ENCODE results near the gene LETM1. TPM values are rescaled to one million over a fixed set of nuclear protein-coding genes. Genes with fewer than 3 reads are reported as not detected.
A peak's percentile ranks its signal among the peaks of the same experiment; 100 is the strongest.

LETM1 gene
- total RNA-seq, 2 donors from 2014 or later: 28.2 to 40.3 TPM

DNA sequence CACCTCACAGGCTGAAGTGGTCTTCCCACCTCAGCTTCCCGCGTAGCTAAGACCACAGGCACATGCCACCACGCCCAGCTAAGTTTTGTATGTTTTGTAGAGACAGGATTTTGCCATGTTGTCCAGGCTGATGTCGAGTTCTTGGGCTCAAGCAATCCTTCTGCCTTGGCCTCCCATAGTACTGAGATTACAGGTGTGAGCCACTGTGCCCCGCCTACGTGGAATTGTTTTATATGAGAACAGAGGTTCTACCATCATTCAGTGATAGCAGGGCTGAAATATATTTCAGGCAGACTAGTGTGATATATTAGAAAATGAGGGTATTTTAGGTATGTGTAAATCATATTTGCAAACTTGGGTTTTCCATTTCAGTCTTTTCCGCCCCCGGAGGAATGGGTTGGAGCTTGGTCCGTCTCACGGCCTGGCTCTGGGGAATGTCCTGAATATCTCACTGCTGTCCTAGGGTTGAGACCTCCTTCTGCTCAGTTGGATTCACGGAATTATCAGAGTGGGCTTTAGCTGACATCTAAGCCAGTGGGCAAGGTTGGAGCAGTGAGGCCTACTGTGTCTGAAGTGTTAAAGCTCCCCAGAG lies 35.1 kb upstream of the LETM1 start:
- no peak for DNase-seq
- H3K4me3 Mint-ChIP-seq: no peak overlapping the region
- H3K4me1 Mint-ChIP-seq (ENCODE audit: low read depth): peaks cover 18% of the 10 kb centered on the region
- no peaks in the 10 kb centered on the region for H3K9me3 Mint-ChIP-seq
- no peak overlapping the region for H3K27ac Mint-ChIP-seq
- H3K36me3 Mint-ChIP-seq (ENCODE audit: insufficient read depth in 2 of 2): peaks cover 2 to 10% of the 10 kb centered on the region in 2 donors
- H3K27me3 Mint-ChIP-seq (ENCODE audit: low read depth): no peaks in the 10 kb centered on the region
- ATAC-seq (replicated peaks in 1 of 2): no peak

DNA sequence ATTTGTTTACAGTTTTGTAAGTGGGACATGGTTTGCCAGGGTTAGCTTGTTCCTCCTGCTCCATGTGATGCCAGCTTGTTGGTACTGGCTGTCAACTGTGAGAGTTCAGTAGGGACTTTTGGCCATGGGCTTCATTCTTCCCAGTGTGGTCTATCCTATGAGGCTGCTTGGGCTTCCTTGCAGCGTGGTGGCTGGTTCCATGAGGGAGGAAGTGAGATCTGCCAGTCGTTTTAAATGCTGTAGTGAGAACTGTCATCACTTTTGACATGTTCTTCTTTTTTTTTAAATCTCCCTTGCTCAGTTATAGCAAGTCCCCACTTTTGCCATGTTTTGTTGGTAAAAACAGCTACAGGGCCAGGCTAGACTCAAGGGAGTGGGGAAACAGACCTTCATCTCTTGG lies 31.1 kb upstream of the LETM1 start:
- Mint-ChIP-seq H3K4me3 (no peak overlapping the region), H3K36me3 (ENCODE audit: insufficient read depth in 2 of 2) (peaks cover 0 to 5% of the 10 kb centered on the region in 2 donors), H3K9me3 (no peaks in the 10 kb centered on the region), H3K27me3 (ENCODE audit: low read depth) (no peaks in the 10 kb centered on the region), H3K4me1 (ENCODE audit: low read depth) (peaks cover 36% of the 10 kb centered on the region), H3K27ac (no peak overlapping the region)
- DNase-seq (no peak), ATAC-seq (replicated peaks in 1 of 2) (no peak)

DNA sequence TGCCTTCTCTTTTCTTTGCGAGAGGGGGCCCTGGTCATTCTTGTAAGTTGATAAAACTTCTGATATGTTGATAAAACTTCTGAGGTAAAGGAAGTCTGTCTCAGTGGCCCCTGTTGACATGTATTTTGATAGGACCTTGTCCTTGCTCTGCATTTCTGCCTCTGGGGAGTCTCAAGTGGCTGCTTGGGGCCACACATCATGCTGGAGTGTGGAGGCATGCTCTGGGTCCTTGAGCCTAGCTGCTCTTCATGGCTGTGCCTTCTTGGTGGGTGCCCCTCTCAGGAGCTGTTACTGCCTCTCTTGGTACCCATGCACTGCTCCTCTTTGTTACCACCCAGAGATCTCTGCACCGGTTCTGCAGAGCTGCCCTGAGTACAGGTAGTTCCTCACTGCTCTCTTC lies 29.5 kb upstream of the LETM1 start:
- ATAC-seq (replicated peaks in 1 of 2) (no peak), DNase-seq (no peak)
- no peak overlapping the region for H3K27ac Mint-ChIP-seq
- H3K4me3 Mint-ChIP-seq: no peak overlapping the region
- H3K27me3 Mint-ChIP-seq (ENCODE audit: low read depth): no peaks in the 10 kb centered on the region
- peaks cover 2 to 13% of the 10 kb centered on the region in 2 donors for H3K36me3 Mint-ChIP-seq (ENCODE audit: insufficient read depth in 2 of 2)
- H3K9me3 Mint-ChIP-seq: no peaks in the 10 kb centered on the region
- peaks cover 50% of the 10 kb centered on the region for H3K4me1 Mint-ChIP-seq (ENCODE audit: low read depth)

DNA sequence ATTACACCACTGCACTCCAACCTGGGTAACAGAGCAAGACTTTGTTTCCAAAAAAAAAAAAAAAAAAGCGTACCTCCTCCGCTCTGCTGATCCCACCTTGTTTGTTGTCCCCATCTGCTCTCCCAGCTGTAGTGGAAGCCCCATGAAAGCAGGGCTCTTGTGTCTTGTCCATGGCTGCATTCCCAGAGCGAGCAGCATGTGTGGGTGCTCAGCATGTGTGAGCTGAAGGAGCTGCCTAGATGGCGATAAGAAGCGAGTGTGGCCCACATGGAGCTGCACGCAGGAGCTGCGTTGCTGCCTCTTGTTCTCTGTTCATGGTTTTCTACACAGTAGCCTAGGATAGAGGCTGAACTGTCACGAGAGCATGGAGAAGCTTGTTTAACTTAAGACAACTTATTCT lies 27.6 kb upstream of the LETM1 start:
- Mint-ChIP-seq H3K4me1 (ENCODE audit: low read depth) (peaks cover 53% of the 10 kb centered on the region), H3K4me3 (no peak overlapping the region), H3K9me3 (no peaks in the 10 kb centered on the region), H3K36me3 (ENCODE audit: insufficient read depth in 2 of 2) (peaks cover 2 to 20% of the 10 kb centered on the region in 2 donors), H3K27ac (no peak overlapping the region), H3K27me3 (ENCODE audit: low read depth) (no peaks in the 10 kb centered on the region)
- DNase-seq (no peak), ATAC-seq (replicated peaks in 1 of 2) (no peak)

- Mint-ChIP-seq H3K9me3 (no peaks in the 10 kb centered on the region), H3K36me3 (ENCODE audit: insufficient read depth in 2 of 2) (peaks cover 2 to 23% of the 10 kb centered on the region in 2 donors), H3K4me1 (ENCODE audit: low read depth) (peaks cover 57% of the 10 kb centered on the region), H3K27ac (no peak overlapping the region), H3K27me3 (ENCODE audit: low read depth) (no peaks in the 10 kb centered on the region), H3K4me3 (no peak overlapping the region)
- no peak for ATAC-seq (replicated peaks in 1 of 2)
- no peak for DNase-seq
Measured at GRCh38 chr4:1882850-1883271, 26.9 kb upstream of the LETM1 start.

DNA sequence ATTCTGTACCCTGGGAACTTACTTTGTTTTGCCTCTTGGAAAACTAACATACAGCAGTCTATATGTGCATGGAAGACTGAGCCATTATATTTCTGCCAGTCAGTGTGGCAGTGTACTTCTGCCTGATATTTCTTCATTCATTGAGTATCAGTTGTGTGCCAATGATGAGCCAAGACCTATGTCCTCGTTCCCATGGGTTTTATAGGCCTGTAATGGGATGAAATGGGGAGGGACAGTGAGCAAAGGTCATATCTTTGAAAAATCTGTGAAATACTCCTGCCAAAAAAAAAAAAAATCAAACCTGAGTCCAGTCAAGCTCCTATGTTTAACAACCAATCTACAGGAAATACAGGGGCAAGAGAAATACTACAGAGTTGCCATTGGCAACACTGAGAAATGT lies 24.4 kb upstream of the LETM1 start:
- Mint-ChIP-seq H3K9me3 (no peaks in the 10 kb centered on the region), H3K27me3 (ENCODE audit: low read depth) (no peaks in the 10 kb centered on the region), H3K4me3 (no peak overlapping the region), H3K27ac (peak overlapping the region; percentile 6), H3K4me1 (ENCODE audit: low read depth) (peaks cover 69% of the 10 kb centered on the region), H3K36me3 (ENCODE audit: insufficient read depth in 2 of 2) (peaks cover 3 to 30% of the 10 kb centered on the region in 2 donors)
- ATAC-seq (replicated peaks in 1 of 2) (no peak), DNase-seq (no peak)

- DNase-seq (no peak), ATAC-seq (replicated peaks in 1 of 2) (no peak)
- Mint-ChIP-seq H3K36me3 (ENCODE audit: insufficient read depth in 2 of 2) (peaks cover 3 to 30% of the 10 kb centered on the region in 2 donors), H3K27ac (no peak overlapping the region), H3K4me3 (no peak overlapping the region), H3K9me3 (no peaks in the 10 kb centered on the region), H3K4me1 (ENCODE audit: low read depth) (peaks cover 70% of the 10 kb centered on the region), H3K27me3 (ENCODE audit: low read depth) (no peaks in the 10 kb centered on the region)
Measured at GRCh38 chr4:1879485-1879884, 23.5 kb upstream of the LETM1 start.

DNA sequence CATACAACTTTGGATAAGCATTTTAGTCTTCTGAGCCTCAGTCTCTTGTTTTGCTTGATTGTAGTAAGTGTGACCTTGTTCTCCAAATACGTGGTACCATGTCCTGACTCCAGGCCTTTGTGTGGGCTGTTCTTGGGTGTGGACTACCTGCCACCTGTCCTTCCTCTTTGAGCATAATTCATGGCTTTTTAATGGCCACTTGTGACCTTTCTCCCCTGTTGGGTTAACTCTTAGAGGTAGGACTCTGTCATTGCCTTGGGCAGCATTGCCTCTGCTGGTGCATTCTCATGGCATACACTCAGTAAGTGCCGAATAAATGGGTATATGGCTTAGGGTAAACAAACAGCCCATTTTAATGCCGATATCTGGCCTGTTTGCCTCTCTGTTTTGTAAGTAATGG lies 18.2 kb upstream of the LETM1 start:
- no peaks in the 10 kb centered on the region for H3K9me3 Mint-ChIP-seq
- DNase-seq (no peak), ATAC-seq (replicated peaks in 1 of 2) (no peak)
- peaks cover 65% of the 10 kb centered on the region for H3K4me1 Mint-ChIP-seq (ENCODE audit: low read depth)
- no peaks in the 10 kb centered on the region for H3K27me3 Mint-ChIP-seq (ENCODE audit: low read depth)
- peak overlapping the region; percentile 31 for H3K27ac Mint-ChIP-seq
- peak overlapping the region; percentile 96 to 98 for H3K4me3 Mint-ChIP-seq
- H3K36me3 Mint-ChIP-seq (ENCODE audit: insufficient read depth in 2 of 2): peaks cover 4 to 14% of the 10 kb centered on the region in 2 donors

GRCh38 chr4:1873776-1874175 lies 17.8 kb upstream of the LETM1 start:
- ATAC-seq (replicated peaks in 1 of 2): no peak
- Mint-ChIP-seq H3K27ac (no peak overlapping the region), H3K4me3 (peak overlapping the region; percentile 96 to 98), H3K9me3 (no peaks in the 10 kb centered on the region), H3K27me3 (ENCODE audit: low read depth) (no peaks in the 10 kb centered on the region), H3K36me3 (ENCODE audit: insufficient read depth in 2 of 2) (peaks cover 4 to 13% of the 10 kb centered on the region in 2 donors), H3K4me1 (ENCODE audit: low read depth) (peaks cover 63% of the 10 kb centered on the region)
- no peak for DNase-seq

DNA sequence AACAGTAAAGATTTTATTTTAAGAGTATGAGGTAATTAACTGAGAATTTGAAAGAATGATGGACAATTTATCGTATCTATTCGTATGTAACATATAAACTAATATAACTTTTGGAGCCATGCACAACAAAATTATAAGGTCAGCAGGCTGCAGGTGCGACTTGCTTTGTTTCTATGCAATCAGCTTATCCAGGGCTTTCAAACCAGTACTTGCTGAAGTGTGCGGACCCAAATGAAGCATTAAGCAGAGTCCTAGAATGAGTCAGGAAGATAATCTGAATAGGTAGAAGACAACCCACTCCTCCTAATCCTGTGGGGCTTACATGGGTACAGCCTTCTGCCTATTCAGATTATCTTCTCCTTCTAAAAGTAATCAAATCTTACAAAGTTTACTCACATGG lies 17.3 kb upstream of the LETM1 start:
- H3K27ac Mint-ChIP-seq: peak overlapping the region; percentile 92
- no peaks in the 10 kb centered on the region for H3K9me3 Mint-ChIP-seq

GRCh38 chr4:1872870-1873269 lies 16.9 kb upstream of the LETM1 start:
- peaks cover 67% of the 10 kb centered on the region for H3K4me1 Mint-ChIP-seq (ENCODE audit: low read depth)
- peak; percentile 45 to 46 for ATAC-seq (replicated peaks in 1 of 2)
- H3K27me3 Mint-ChIP-seq (ENCODE audit: low read depth): no peaks in the 10 kb centered on the region
- H3K4me3 Mint-ChIP-seq: peak overlapping the region; percentile 96 to 98
- H3K36me3 Mint-ChIP-seq (ENCODE audit: insufficient read depth in 2 of 2): peaks cover 4 to 9% of the 10 kb centered on the region in 2 donors
- H3K27ac Mint-ChIP-seq: peak overlapping the region; percentile 92
- no peaks in the 10 kb centered on the region for H3K9me3 Mint-ChIP-seq
- DNase-seq: peak; percentile 55 to 56

More for the DNA sequence above, 17.3 kb upstream of the LETM1 start:
- peak overlapping the region; percentile 96 to 98 for H3K4me3 Mint-ChIP-seq
- no peak for DNase-seq
- H3K4me1 Mint-ChIP-seq (ENCODE audit: low read depth): peaks cover 63% of the 10 kb centered on the region
- no peak for ATAC-seq (replicated peaks in 1 of 2)
- no peaks in the 10 kb centered on the region for H3K27me3 Mint-ChIP-seq (ENCODE audit: low read depth)
- peaks cover 4 to 9% of the 10 kb centered on the region in 2 donors for H3K36me3 Mint-ChIP-seq (ENCODE audit: insufficient read depth in 2 of 2)

DNA sequence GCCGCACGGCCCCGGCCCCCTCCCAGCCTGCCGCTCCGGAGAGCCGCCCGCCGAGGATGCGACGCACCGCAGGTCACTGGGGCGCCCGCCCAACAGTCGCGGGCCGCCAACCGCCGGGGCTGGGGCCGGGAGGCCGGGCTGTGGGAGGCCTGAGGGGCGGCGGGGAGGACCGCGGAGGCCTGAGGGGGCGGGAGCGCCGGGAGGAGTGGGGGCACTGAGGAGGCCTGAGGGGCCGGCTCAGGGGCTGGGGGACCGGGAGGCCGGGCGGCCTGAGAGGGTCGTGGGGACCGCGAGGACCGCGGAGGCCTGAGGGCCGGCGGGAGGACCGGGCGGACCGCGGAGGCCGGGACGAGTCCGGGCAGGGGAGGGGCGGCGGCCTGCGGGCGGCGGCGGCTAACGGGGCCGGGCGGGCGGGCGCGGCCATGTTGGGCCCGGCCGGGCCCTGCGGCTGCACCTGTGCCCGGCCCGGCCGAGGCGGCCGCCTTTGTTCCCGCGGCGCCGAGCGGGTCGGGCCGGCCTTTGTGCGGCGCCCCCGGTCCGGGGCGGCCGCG lies 15.6 kb upstream of the LETM1 start:
- H3K4me3 Mint-ChIP-seq: no peak overlapping the region
- H3K9me3 Mint-ChIP-seq: no peaks in the 10 kb centered on the region
- H3K4me1 Mint-ChIP-seq (ENCODE audit: low read depth): peaks cover 61% of the 10 kb centered on the region
- H3K27me3 Mint-ChIP-seq (ENCODE audit: low read depth): no peaks in the 10 kb centered on the region
- DNase-seq: peak in 1 of 2 donors; percentile 41
- ATAC-seq (replicated peaks in 1 of 2): peak in 1 of 2 donors; percentile 7
- H3K36me3 Mint-ChIP-seq (ENCODE audit: insufficient read depth in 2 of 2): peaks cover 2% of the 10 kb centered on the region in 2 donors
- no peak overlapping the region for H3K27ac Mint-ChIP-seq

DNA sequence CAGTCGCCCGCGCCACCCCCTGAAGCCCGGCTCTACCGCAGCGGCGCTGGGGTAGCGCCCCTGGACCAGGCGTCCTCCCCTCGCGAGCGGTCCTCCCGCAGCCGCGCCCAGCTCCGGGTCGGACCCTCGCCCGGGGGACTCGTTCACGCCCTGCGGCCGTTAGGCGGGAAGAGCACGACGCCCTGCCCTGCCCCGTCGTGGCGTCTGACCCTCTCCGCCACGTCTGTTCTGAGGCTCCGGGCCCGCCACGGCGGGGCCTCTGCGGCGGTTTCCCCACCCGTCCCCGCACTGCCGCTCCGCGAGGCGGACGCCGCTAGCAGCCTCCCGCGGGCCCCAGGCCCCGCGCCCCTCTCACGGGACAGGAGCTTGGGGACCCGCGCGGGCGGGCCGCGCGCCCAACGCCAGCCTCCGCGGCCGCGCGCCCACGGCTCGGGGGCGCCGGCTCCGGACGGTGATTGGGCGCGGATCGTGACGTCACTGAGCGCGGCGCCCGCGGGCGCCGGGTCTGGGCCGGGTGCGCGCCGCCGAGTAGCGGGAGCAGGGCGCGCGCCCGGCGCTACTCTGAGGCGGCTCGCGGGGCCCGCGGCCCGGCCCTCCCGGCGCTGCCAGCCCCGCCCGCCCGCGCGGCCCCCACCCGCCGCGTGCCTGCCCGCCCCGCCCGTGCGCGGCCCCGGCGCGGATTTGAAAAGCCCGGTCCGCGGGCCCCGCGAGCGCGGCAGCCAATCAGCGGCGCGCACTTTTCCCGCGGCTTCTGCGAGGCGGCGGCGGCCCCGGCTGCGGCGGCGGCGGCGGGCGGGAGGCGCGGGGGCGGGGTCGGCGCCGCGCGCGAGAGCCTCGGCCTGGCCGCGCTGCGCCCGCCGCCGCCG lies 14.9 kb upstream of the LETM1 start, which contains the start of gene NSD2:
NSD2 (plus strand) TSS at position 816 of the 866 bp plus-strand sequence. CDS start 29,262 bp downstream, outside the sequence.
- ATAC-seq (replicated peaks in 1 of 2) (peak; percentile 68 to 72), DNase-seq (peak; percentile 91 to 95)
- Mint-ChIP-seq H3K27ac (peak within 1 kb of the TSS; percentile 96), H3K36me3 (ENCODE audit: insufficient read depth in 2 of 2) (peaks cover 2% of the 10 kb centered on the region in 2 donors), H3K9me3 (no peaks in the 10 kb centered on the region), H3K4me1 (ENCODE audit: low read depth) (peaks cover 57% of the 10 kb centered on the region), H3K4me3 (peak within 1 kb of the TSS; percentile 96 to 98), H3K27me3 (ENCODE audit: low read depth) (no peaks in the 10 kb centered on the region)

All from activated T-cell treated with anti-CD3 and anti-CD28 coated beads, Interleukin-2, amount 50 U/mL, for 72 hours (primary cell).